BLaER1 treated with 17β-estradiol and CSF1 and Interleukin-3, amounts not matched to agents 10 nM and 100 nM (cell line): Measurements from ENCODE around the gene JADE3.

Experiments
- H3K27ac ChIP-seq, 11 experiments: shearing (Covaris generic); formaldehyde crosslinking; 2 replicates each; pipeline ENCODE4 v1.8.1; 2022
- H3K27me3 ChIP-seq, 11 experiments: shearing (Covaris generic); formaldehyde crosslinking; 2 replicates each; pipeline ENCODE4 v1.8.1; 2022
- H3K36me3 ChIP-seq, 11 experiments: shearing (Covaris generic); formaldehyde crosslinking; 2 replicates each; pipeline ENCODE4 v1.8.1; 2022
- H3K4me1 ChIP-seq, 10 experiments: shearing (Covaris generic); formaldehyde crosslinking; 2 replicates each; pipeline ENCODE4 v1.8.1; 2022
- H3K4me2 ChIP-seq, 11 experiments: shearing (Covaris generic); formaldehyde crosslinking; 2 replicates each; pipeline ENCODE4 v1.8.1; 2022
- H3K4me3 ChIP-seq, 10 experiments: shearing (Covaris generic); formaldehyde crosslinking; 2 replicates each; pipeline ENCODE4 v1.8.1; 2022
- H3K9ac ChIP-seq, 11 experiments: shearing (Covaris generic); formaldehyde crosslinking; 2 replicates each; pipeline ENCODE4 v1.8.1; 2022
- H3K9me3 ChIP-seq, 11 experiments: shearing (Covaris generic); formaldehyde crosslinking; replicated peaks in 1 of 11; 2 replicates each; pipeline ENCODE4 v1.8.1; 2022
- H4K20me1 ChIP-seq, 11 experiments: shearing (Covaris generic); formaldehyde crosslinking; 2 replicates each; pipeline ENCODE4 v1.8.1; 2022
- Cebpa-rat ChIP-seq, 11 experiments: shearing (Covaris generic); IDR thresholded peaks; 2 replicates each; pipeline ENCODE4 v1.8.1; 2022

JADE3 gene

GRCh38 chrX:47098338-47099094, 186.3 kb downstream of the JADE3 start:
- Histone ChIP-seq H3K4me3 (no peak overlapping the region), H3K9me3 (no peaks in the 10 kb centered on the region), H3K9ac (no peak overlapping the region), H3K36me3 (no peaks in the 10 kb centered on the region), H3K4me1 (no peaks in the 10 kb centered on the region), H4K20me1 (no peaks in the 10 kb centered on the region; a peak in 1 of 22 replicates), H3K27me3 (peaks cover 0 to 11% (median 0%) of the 10 kb centered on the region in 11 experiments; a peak in 2 of 22 replicates), H3K4me2 (no peak overlapping the region), H3K27ac (no peak overlapping the region)
- TF ChIP-seq Cebpa-rat (IDR thresholded peaks at IDR 0.05), result no peak

GRCh38 chrX:47101206-47101605, 189.0 kb downstream of the JADE3 start:
- no peak overlapping the region for H3K4me3 ChIP-seq
- no peak overlapping the region for H3K27ac ChIP-seq
- H3K9ac ChIP-seq, result no peak overlapping the region
- TF ChIP-seq Cebpa-rat (IDR thresholded peaks at IDR 0.05), result no peak
- H3K4me2 ChIP-seq, result no peak overlapping the region
- no peaks in the 10 kb centered on the region for H3K4me1 ChIP-seq
- H3K36me3 ChIP-seq, result no peaks in the 10 kb centered on the region
- H3K9me3 ChIP-seq, result no peaks in the 10 kb centered on the region
- peaks cover 0 to 7% (median 0%) of the 10 kb centered on the region in 11 experiments; a peak in 1 of 22 replicates for H3K27me3 ChIP-seq
- H4K20me1 ChIP-seq, result no peaks in the 10 kb centered on the region; a peak in 1 of 22 replicates
